GM06990 (cell line): Measurements from ENCODE around the gene TAC1.

Experiments
- DNase-seq: peaks from one replicate; pipeline ENCODE4 v3.0.0-alpha.2; 2011; ENCODE audit not compliant: insufficient read length; ENCODE audit errors: extremely low read depth
- H3K27me3 ChIP-seq: replicated peaks from 2 replicates; pipeline ENCODE4 v1.6.0; 2011; ENCODE audit warnings: low read length; ENCODE audit not compliant: control insufficient read depth, insufficient read depth
- H3K36me3 ChIP-seq: 2 replicates; pipeline ENCODE4 v1.5.1; 2011; ENCODE audit warnings: low read length; ENCODE audit not compliant: control insufficient read depth, insufficient read depth
- H3K4me3 ChIP-seq: replicated peaks from 2 replicates; pipeline ENCODE4 v1.5.1; 2011; ENCODE audit warnings: low read depth, mild to moderate bottlenecking, control low read depth, low read length
- CTCF ChIP-seq: IDR thresholded peaks from 2 replicates; pipeline ENCODE4 v1.5.1; 2011; ENCODE audit warnings: low read length, control low read depth, mild to moderate bottlenecking, inconsistent platforms; ENCODE audit not compliant: insufficient read depth, poor library complexity, severe bottlenecking

Gene TAC1

GRCh38 chr7:97722386-97722785 is 9.5 kb upstream of the TAC1 start:
- DNase-seq, result no peak
- no peaks in the 10 kb centered on the region for H3K27me3 ChIP-seq
- TF ChIP-seq CTCF, result no peak
- H3K4me3 ChIP-seq, result no peak overlapping the region
- no peaks in the 10 kb centered on the region for H3K36me3 ChIP-seq

- TF ChIP-seq CTCF, result no peak
- Histone ChIP-seq H3K4me3 (no peak overlapping the region), H3K27me3 (no peaks in the 10 kb centered on the region), H3K36me3 (no peaks in the 10 kb centered on the region)
- no peak for DNase-seq
Observed at GRCh38 chr7:97732565-97733275, 834 bp downstream of the TAC1 start.

GRCh38 chr7:97733276-97734161 is 1.6 kb downstream of the TAC1 start:
- H3K4me3 ChIP-seq, result no peak overlapping the region
- no peak for TF ChIP-seq CTCF
- no peak for DNase-seq
- no peaks in the 10 kb centered on the region for H3K27me3 ChIP-seq
- H3K36me3 ChIP-seq, result no peaks in the 10 kb centered on the region

GRCh38 chr7:97734255-97734654 is 2.4 kb downstream of the TAC1 start:
- no peak overlapping the region for H3K4me3 ChIP-seq
- H3K36me3 ChIP-seq, result no peaks in the 10 kb centered on the region
- no peaks in the 10 kb centered on the region for H3K27me3 ChIP-seq
- DNase-seq, result no peak
- TF ChIP-seq CTCF, result no peak

GRCh38 chr7:97735075-97735474 is 3.2 kb downstream of the TAC1 start:
- Histone ChIP-seq H3K27me3 (no peaks in the 10 kb centered on the region), H3K36me3 (no peaks in the 10 kb centered on the region), H3K4me3 (no peak overlapping the region)
- TF ChIP-seq CTCF, result no peak
- DNase-seq, result no peak
